Spleen (tissue), 7 donors: Measurements from ENCODE around the gene SNRPB2.

Experiments
- POLR2A ChIP-seq, 3 donors: fragments of 450-650 bp; IDR thresholded peaks; one replicate each; pipeline ENCODE4 v1.5.1; 2017; ENCODE audit warnings: antibody characterized with exemption in 3 of 3, mild to moderate bottlenecking in 1 of 3
- TF ChIP-seq, protein P1 (sequence below), 11 experiments: fragments of 200-600 bp in 7 of 11; fragments of 450-650 bp in 4 of 11; sonication (generic) in 4 of 11; IDR thresholded peaks in 8 of 11; conservative IDR thresholded peaks in 3 of 11; 1 replicate in 7 of 11; 2 replicates in 4 of 11; pipeline versions ENCODE4 v1.4.0 to v1.8.0; 2016 to 2021; ENCODE audit warnings: antibody characterized with exemption in 11 of 11, inconsistent platforms in 4 of 11, mild to moderate bottlenecking in 1 of 11
- donor health status: DM: no; HTN: no; CAD: no; lungs with moderate emphysema.
- donor health status: DM: no; HTN: no; CAD: no.
- donor health status: DM: no; HTN: no; CAD: no.

DNA sequence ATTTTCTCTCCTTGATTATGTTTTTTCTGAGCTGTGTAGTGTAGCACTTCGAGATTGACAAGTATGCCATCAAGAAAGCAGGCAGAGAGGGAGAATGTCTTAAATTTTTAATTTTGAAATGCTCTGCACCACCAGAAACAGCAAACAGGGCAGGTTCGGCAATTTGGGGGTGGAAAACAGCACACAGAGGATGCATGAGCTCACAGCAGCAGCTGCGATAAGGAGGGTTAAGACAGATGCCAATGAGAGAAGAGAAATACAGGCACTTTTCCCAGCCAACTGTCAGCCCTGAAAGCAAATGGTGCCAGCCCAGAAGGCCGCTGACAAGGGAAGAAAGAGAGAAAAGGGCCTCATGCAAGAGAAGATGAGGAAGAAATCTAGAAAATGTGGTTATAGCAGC lies 15.1 kb upstream of the SNRPB2 start:
- TF ChIP-seq, protein P1, sequence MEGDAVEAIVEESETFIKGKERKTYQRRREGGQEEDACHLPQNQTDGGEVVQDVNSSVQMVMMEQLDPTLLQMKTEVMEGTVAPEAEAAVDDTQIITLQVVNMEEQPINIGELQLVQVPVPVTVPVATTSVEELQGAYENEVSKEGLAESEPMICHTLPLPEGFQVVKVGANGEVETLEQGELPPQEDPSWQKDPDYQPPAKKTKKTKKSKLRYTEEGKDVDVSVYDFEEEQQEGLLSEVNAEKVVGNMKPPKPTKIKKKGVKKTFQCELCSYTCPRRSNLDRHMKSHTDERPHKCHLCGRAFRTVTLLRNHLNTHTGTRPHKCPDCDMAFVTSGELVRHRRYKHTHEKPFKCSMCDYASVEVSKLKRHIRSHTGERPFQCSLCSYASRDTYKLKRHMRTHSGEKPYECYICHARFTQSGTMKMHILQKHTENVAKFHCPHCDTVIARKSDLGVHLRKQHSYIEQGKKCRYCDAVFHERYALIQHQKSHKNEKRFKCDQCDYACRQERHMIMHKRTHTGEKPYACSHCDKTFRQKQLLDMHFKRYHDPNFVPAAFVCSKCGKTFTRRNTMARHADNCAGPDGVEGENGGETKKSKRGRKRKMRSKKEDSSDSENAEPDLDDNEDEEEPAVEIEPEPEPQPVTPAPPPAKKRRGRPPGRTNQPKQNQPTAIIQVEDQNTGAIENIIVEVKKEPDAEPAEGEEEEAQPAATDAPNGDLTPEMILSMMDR (IDR thresholded peaks at IDR 0.05 in 8 of 11, conservative IDR thresholded peaks at IDR 0.05 in 3 of 11) = no peak
- no peak for TF ChIP-seq POLR2A (IDR thresholded peaks at IDR 0.05)
